Measurements from ENCODE around the gene SP6. TPM values are rescaled to one million over a fixed set of nuclear protein-coding genes. Genes with fewer than 3 reads are reported as not detected.

Gene SP6
- 1 to 10 TPM; 1.1 to 6.4 (median 3.8) TPM for total RNA-seq

DNA sequence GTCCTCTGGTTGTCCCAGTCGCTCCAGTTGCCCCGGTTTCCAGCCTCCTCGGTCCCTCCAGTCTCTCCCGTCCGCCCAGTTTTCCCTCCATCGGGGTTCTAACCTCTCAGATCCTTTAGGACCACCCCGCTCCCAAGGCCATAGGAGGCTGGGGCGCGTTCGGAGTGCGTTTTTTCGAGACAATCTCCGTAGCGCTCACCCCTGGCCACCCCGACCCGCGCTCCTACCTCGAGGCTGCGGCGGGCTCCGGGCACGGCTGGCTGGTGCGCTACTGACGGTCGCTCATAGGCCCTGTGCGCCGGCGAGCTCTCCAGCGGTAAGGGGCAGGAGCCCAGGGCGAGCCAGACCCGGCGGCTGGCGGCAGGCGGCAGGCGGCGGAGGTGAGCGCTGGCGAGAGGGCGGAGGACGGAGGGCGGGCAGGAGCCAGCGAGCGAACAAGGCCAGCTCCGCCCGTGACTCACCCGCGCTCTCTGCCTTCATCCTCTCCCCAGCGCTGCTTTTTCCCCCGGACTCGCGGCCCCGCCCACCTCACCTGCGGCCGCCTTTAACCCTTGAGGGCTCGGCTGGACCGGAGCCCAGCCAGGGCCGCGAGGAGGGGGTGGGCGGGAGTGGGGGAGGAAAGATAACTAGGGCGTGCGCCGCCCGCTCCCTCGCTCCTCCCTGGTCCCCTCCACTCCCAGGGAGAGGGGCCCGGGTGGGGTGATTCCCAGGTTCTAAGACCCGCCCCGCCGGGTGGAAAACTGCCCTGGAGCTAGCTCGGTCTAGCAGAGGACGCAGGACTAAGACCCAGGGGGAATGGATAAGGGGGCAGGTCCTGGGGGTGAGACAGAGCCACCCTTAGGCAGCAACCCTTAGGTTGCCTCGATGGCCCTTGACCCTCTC lies at the start of gene SP6:
Gene SP6, minus strand, starts transcription at position 472 of the 882 bp plus-strand sequence. CDS start 2,734 bp downstream, outside the sequence.
- peak within 1 kb of the TSS in 3 of 4 donors; percentile 78 to 81 (median 79) for H3K27ac ChIP-seq
- H3K4me3 ChIP-seq, result peak within 1 kb of the TSS; percentile 48 to 70 (median 52)
- H3K4me1 ChIP-seq, result peaks cover 19 to 56% (median 29%) of the 10 kb centered on the region in 3 donors
- DNase-seq, result no peak
- peaks cover 16 to 99% (median 37%) of the 10 kb centered on the region in 4 donors for H3K27me3 ChIP-seq
- intact Hi-C loops (cut with DNase I), result no loop called here
- no peaks in the 10 kb centered on the region for H3K36me3 ChIP-seq
- 13 to 17% methylated on average over 11 to 23 of the region's 71 CpGs for WGBS, 2 donors
- TF ChIP-seq, protein P1, sequence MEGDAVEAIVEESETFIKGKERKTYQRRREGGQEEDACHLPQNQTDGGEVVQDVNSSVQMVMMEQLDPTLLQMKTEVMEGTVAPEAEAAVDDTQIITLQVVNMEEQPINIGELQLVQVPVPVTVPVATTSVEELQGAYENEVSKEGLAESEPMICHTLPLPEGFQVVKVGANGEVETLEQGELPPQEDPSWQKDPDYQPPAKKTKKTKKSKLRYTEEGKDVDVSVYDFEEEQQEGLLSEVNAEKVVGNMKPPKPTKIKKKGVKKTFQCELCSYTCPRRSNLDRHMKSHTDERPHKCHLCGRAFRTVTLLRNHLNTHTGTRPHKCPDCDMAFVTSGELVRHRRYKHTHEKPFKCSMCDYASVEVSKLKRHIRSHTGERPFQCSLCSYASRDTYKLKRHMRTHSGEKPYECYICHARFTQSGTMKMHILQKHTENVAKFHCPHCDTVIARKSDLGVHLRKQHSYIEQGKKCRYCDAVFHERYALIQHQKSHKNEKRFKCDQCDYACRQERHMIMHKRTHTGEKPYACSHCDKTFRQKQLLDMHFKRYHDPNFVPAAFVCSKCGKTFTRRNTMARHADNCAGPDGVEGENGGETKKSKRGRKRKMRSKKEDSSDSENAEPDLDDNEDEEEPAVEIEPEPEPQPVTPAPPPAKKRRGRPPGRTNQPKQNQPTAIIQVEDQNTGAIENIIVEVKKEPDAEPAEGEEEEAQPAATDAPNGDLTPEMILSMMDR (IDR thresholded peaks at IDR 0.05), result peak in 3 of 6 experiments; percentile 4 to 40 (median 25)
- peak in 1 of 4 donors; percentile 66 for TF ChIP-seq POLR2A (IDR thresholded peaks at IDR 0.05)
- H3K9me3 ChIP-seq, result no peaks in the 10 kb centered on the region

DNA sequence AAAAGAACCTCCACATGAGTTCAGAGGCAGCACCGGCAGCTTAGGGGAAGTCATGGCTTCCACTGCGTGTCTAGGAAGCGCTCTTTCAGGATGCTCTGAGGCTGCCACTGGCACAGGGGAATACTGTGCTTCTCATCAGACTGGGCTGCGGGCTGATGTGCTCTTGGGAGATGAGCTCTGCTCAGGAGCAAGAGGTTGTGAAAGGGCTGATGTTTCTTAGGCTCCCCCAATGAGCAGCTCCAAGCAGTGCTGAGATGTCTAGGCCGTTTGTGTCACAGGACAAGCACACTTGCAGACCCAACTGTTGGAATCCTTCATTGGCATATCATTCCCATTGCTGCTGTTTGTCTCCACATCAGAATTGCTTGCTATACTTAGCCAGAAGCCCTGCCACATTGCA lies 48.7 kb upstream of the SP6 start:
- Histone ChIP-seq H3K27me3 (no peaks in the 10 kb centered on the region), H3K4me1 (peaks cover 17 to 67% (median 17%) of the 10 kb centered on the region in 3 donors), H3K36me3 (peaks cover 0 to 27% (median 0%) of the 10 kb centered on the region in 3 donors), H3K27ac (no peak overlapping the region), H3K4me3 (no peak overlapping the region), H3K9me3 (no peaks in the 10 kb centered on the region)
- no peak for TF ChIP-seq POLR2A (IDR thresholded peaks at IDR 0.05)
- TF ChIP-seq, protein P1 (IDR thresholded peaks at IDR 0.05), result no peak
- DNase-seq, result no peak
- WGBS, 2 donors, result 81 to 89% methylated on average over 5 of the region's 5 CpGs
- intact Hi-C loops (cut with DNase I), result loop anchor here (5.0 kb wide), 1 partner anchor 43 kb away; the partner anchor contains the start of gene PNPO

DNA sequence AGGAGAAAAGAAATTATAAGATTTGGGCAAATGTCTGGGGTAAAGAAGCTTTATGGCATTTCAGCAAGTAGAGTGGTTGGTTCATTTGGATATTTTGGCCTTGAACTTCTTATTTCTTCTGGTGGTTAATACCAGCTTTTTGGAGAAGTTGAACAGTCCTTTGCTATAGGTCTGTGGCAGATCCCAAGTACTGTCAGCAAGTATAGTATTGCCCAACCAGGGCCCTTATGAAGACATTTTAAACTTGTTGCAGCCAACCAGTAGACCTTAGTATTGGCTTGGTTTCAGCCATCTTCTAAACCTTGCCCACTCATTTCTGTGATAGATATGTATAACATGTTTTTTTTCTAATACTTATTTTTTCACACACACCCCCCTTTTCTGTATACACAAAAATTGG lies 47.3 kb upstream of the SP6 start:
- intact Hi-C loops (cut with DNase I), result loop anchor here (5.0 kb wide), 1 partner anchor 44 kb away; the partner anchor contains the start of gene PNPO
- H3K4me3 ChIP-seq, result no peak overlapping the region
- peaks cover 17 to 67% (median 22%) of the 10 kb centered on the region in 3 donors for H3K4me1 ChIP-seq
- no peaks in the 10 kb centered on the region for H3K9me3 ChIP-seq
- H3K27ac ChIP-seq, result no peak overlapping the region
- H3K27me3 ChIP-seq, result no peaks in the 10 kb centered on the region
- no peak for DNase-seq
- TF ChIP-seq POLR2A (IDR thresholded peaks at IDR 0.05), result no peak
- TF ChIP-seq, protein P1 (IDR thresholded peaks at IDR 0.05), result no peak
- peaks cover 0 to 27% (median 0%) of the 10 kb centered on the region in 3 donors for H3K36me3 ChIP-seq

DNA sequence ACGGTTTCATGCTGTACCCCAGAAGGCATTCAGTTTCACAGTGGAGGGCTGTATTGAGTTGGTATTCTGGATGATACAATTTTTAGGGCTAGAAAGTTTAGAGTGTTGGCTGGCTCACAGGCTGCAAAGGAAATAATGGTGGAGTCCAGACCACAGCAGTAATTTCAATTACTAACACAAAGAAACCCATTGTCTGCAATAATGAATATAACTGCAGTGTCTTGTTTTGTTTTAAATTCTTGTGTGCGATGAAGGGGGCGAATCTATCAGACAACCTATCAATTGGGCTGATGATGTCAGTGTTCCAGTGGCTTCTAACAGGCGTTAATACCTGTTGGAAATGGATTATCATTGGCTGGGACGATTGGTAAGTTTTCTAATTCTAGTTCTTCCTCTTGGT lies 46.6 kb upstream of the SP6 start:
- no peak for TF ChIP-seq POLR2A (IDR thresholded peaks at IDR 0.05)
- TF ChIP-seq, protein P1 (IDR thresholded peaks at IDR 0.05), result no peak
- H3K36me3 ChIP-seq, result peaks cover 0 to 27% (median 0%) of the 10 kb centered on the region in 3 donors
- WGBS, 2 donors, result 66 to 81% methylated on average over 5 of the region's 5 CpGs
- intact Hi-C loops (cut with DNase I), result loop anchor here (5.0 kb wide), 1 partner anchor 45 kb away; the partner anchor contains the start of gene PNPO
- H3K4me1 ChIP-seq, result peaks cover 17 to 69% (median 22%) of the 10 kb centered on the region in 3 donors
- no peaks in the 10 kb centered on the region for H3K9me3 ChIP-seq
- peak overlapping the region in 3 of 4 donors; percentile 99 to 100 (median 99) for H3K27ac ChIP-seq
- no peak for DNase-seq
- H3K4me3 ChIP-seq, result peak overlapping the region in 3 of 4 donors; percentile 81 to 88 (median 82)
- H3K27me3 ChIP-seq, result no peaks in the 10 kb centered on the region
